ENCODE measurements around the gene WSB2.
"Not testable (repeated sequence)": the region's sequence is repeated elsewhere in the genome, so short reads cannot be mapped to it uniquely, and the experiment has no call there.

WSB2 gene

GRCh38 chr12:118061011-118061872 lies at the start of gene WSB2:
Gene WSB2, minus strand, starts transcription at chr12:118061179. Its CDS starts 131 bp downstream, at chr12:118061048.
- peak; percentile 78 for DNase-seq

- DNase-seq: no peak
Measured at GRCh38 chr12:118109088-118109487, 48.1 kb upstream of the WSB2 start.

GRCh38 chr12:118107694-118108093 lies 46.7 kb upstream of the WSB2 start:
- no peak for DNase-seq

GRCh38 chr12:118107011-118107410 lies 46.0 kb upstream of the WSB2 start:
- DNase-seq: no peak

GRCh38 chr12:118103601-118104382 lies 42.8 kb upstream of the WSB2 start, which contains the start of gene VSIG10:
Gene VSIG10, minus strand, starts transcription at chr12:118104011. Its CDS starts 340 bp downstream, at chr12:118103671.
- DNase-seq: peak; percentile 69

GRCh38 chr12:118103201-118103600 lies 42.2 kb upstream of the WSB2 start:
- DNase-seq: no peak

GRCh38 chr12:118102609-118103008 lies 41.6 kb upstream of the WSB2 start:
- no peak for DNase-seq

- no peak for DNase-seq
Measured at GRCh38 chr12:118102070-118102469, 41.1 kb upstream of the WSB2 start.

GRCh38 chr12:118101051-118101450 lies 40.1 kb upstream of the WSB2 start:
- no peak for DNase-seq

- no peak for DNase-seq
Measured at GRCh38 chr12:118098911-118099671, 38.1 kb upstream of the WSB2 start.

GRCh38 chr12:118098401-118098800 lies 37.4 kb upstream of the WSB2 start:
- DNase-seq: no peak

GRCh38 chr12:118094039-118094438 lies 33.1 kb upstream of the WSB2 start:
- DNase-seq: no peak

- DNase-seq: no peak
Measured at GRCh38 chr12:118089782-118090181, 28.8 kb upstream of the WSB2 start.

GRCh38 chr12:118082161-118082560 lies 21.2 kb upstream of the WSB2 start:
- no peak for DNase-seq

GRCh38 chr12:118081521-118081920 lies 20.5 kb upstream of the WSB2 start:
- not testable (repeated sequence) for DNase-seq

- DNase-seq: no peak
Measured at GRCh38 chr12:118073768-118074167, 12.8 kb upstream of the WSB2 start.

- DNase-seq: no peak
Measured at GRCh38 chr12:118070650-118071049, 9.7 kb upstream of the WSB2 start.

GRCh38 chr12:118068445-118068844 lies 7.5 kb upstream of the WSB2 start:
- DNase-seq: no peak

GRCh38 chr12:118065380-118065779 lies 4.4 kb upstream of the WSB2 start:
- no peak for DNase-seq

- no peak for DNase-seq
Measured at GRCh38 chr12:118064608-118065007, 3.6 kb upstream of the WSB2 start.

GRCh38 chr12:118063576-118064391 lies 2.8 kb upstream of the WSB2 start:
- DNase-seq: no peak
